ENCODE measurements around the gene TBL1X. TPM values are rescaled to one million over a fixed set of nuclear protein-coding genes. Genes with fewer than 3 reads are reported as not detected.

TBL1X gene
- total and polyA plus RNA-seq, 2 of the 4 experiments (the other 2 are of a cell fraction): 16.2 to 20.8 TPM

GRCh38 chrX:9456250-9457074 is 8.4 kb upstream of the TBL1X start:
- TF ChIP-seq CTCF (conservative IDR thresholded peaks at IDR 0.05; ENCODE audit: low read depth, low read length): no peak
- no peak for TF ChIP-seq SMC3 (IDR thresholded peaks at IDR 0.05; ENCODE audit: low read depth, low read length)
- TF ChIP-seq MAFK (IDR thresholded peaks at IDR 0.05; ENCODE audit: low read depth, low read length): no peak
- TF ChIP-seq FOS (IDR thresholded peaks at IDR 0.05; ENCODE audit: low read depth, low read length): no peak
- TF ChIP-seq ELK1 (IDR thresholded peaks at IDR 0.05; ENCODE audit: borderline replicate concordance, low read depth, low read length): no peak
- no peak for TF ChIP-seq MAZ (IDR thresholded peaks at IDR 0.05; ENCODE audit: borderline replicate concordance, low read depth, low read length)
- no peak for TF ChIP-seq POLR2A (IDR thresholded peaks at IDR 0.05; ENCODE audit: low read depth, low read length)
- no peak for TF ChIP-seq RCOR1 (IDR thresholded peaks at IDR 0.05; ENCODE audit: insufficient replicate concordance, low read length)
- TF ChIP-seq BHLHE40 (IDR thresholded peaks at IDR 0.05; ENCODE audit: low read depth, low read length): no peak
- no peak for TF ChIP-seq MXI1 (IDR thresholded peaks at IDR 0.05; ENCODE audit: borderline replicate concordance, low read depth, low read length)
- TF ChIP-seq NFE2L2 (IDR thresholded peaks at IDR 0.05; ENCODE audit: low read depth, low read length): no peak
- TF ChIP-seq CHD1 (IDR thresholded peaks at IDR 0.05; ENCODE audit: low read depth, low read length): no peak
- no peak for TF ChIP-seq USF2 (IDR thresholded peaks at IDR 0.05; ENCODE audit: low read depth, low read length)
- H4K91ac ChIP-seq (ENCODE audit: insufficient read depth, low read depth, low read length): no peak overlapping the region
- WGBS, 2 experiments (ENCODE audit: extremely low coverage in 2 of 2, insufficient read length in 1 of 2): 35% methylated on average over 2 of the region's 8 CpGs; no CpG with 5 or more reads in 1 of the 2 experiments
- H3K4me1 ChIP-seq (ENCODE audit: control insufficient read depth, insufficient read depth, low read length): no peaks in the 10 kb centered on the region
- in situ Hi-C loops (cut with MboI; ENCODE audit: low sequenced_read_pairs): loop anchor here (10.0 to 25.0 kb wide), 2 partner anchors 102 to 494 kb away; no protein-coding TSS in a partner anchor
- peak overlapping the region; percentile 5 for H2AFZ ChIP-seq (replicated peaks; ENCODE audit: low read length, poor library complexity)
- no peak overlapping the region for H3K18ac ChIP-seq (ENCODE audit: low read depth, low read length)
- no peak overlapping the region for H3K9ac ChIP-seq (ENCODE audit: low read depth, low read length)
- H3K79me1 ChIP-seq (ENCODE audit: low read depth in 1 of 2, low read length in 2 of 2): no peaks in the 10 kb centered on the region
- no peak overlapping the region for H3K23ac ChIP-seq (ENCODE audit: low read depth, low read length)
- H4K20me1 ChIP-seq (ENCODE audit: insufficient read depth, low read length): no peaks in the 10 kb centered on the region
- intact Hi-C loops (cut with micrococcal nuclease): no loop called here
- no peak overlapping the region for H4K8ac ChIP-seq (ENCODE audit: low read depth in 2 of 2, low read length in 2 of 2)
- H2BK20ac ChIP-seq (ENCODE audit: low read depth, low read length): no peak overlapping the region
- H2BK15ac ChIP-seq (ENCODE audit: low read depth, low read length): no peak overlapping the region
- H2BK120ac ChIP-seq (ENCODE audit: low read depth, low read length): no peak overlapping the region
- dilution Hi-C loops (cut with HindIII; ENCODE audit: low sequenced_read_pairs, unreplicated experiment): no loop called here
- POLR2A ChIA-PET (ENCODE audit: unreplicated experiment): no interaction called here
- H3K4ac ChIP-seq (ENCODE audit: low read depth, low read length): no peak overlapping the region
- H3K56ac ChIP-seq (ENCODE audit: extremely low read depth, insufficient read depth, low read length): no peak overlapping the region
- H2AK5ac ChIP-seq (ENCODE audit: low read depth, low read length): no peak overlapping the region
- H3K14ac ChIP-seq (replicated peaks; ENCODE audit: low read depth, low read length): no peak overlapping the region
- H2AK9ac ChIP-seq (replicated peaks; ENCODE audit: low read depth, low read length, poor library complexity): no peak overlapping the region
- H3K27me3 ChIP-seq (ENCODE audit: control insufficient read depth, insufficient read depth, low read length): no peaks in the 10 kb centered on the region
- CTCF ChIA-PET: interaction anchor here (0.6 kb wide), 1 partner anchor 154 kb away, joined by 4 read pairs; no protein-coding TSS in a partner anchor
- 0 out of 2 replicates have a peak, but pooled peaks cover 2% of the 10 kb centered on the region for H3K9me3 ChIP-seq (ENCODE audit: control insufficient read depth, insufficient read depth, low read length)
- H4K5ac ChIP-seq (ENCODE audit: low read depth, low read length): no peak overlapping the region
- H3K36me3 ChIP-seq (ENCODE audit: control insufficient read depth, insufficient read depth, low read length): no peaks in the 10 kb centered on the region
- H3K27ac ChIP-seq (ENCODE audit: insufficient read depth, low read length): no peak overlapping the region
- ATAC-seq (ENCODE audit: low read depth) (no peak), DNase-seq (no peak)
- no peak overlapping the region for H3K4me3 ChIP-seq (ENCODE audit: insufficient read depth, low read depth, low read length)
- no peak overlapping the region for H2BK5ac ChIP-seq (ENCODE audit: low read depth, low read length, poor library complexity, severe bottlenecking)
- BruUV-seq (replicated peaks): no TSS peak
- no peaks in the 10 kb centered on the region for H3K9me1 ChIP-seq (ENCODE audit: insufficient read depth, low read length)
- no peak overlapping the region for H3K4me2 ChIP-seq (ENCODE audit: low read depth, low read length)

All from IMR-90 (cell line).